ENCODE data around the gene SRGN.

The SRGN gene

GRCh38 chr10:69089638-69090599 is 2.0 kb downstream of the SRGN start:
- DNase-seq (ENCODE audit: low read depth in 1 of 2, low spot score in 1 of 2) = peak; percentile 27 to 37

GRCh38 chr10:69090685-69091084 is 2.8 kb downstream of the SRGN start:
- DNase-seq (ENCODE audit: low read depth in 1 of 2, low spot score in 1 of 2) = no peak

GRCh38 chr10:69091143-69091651 is 3.3 kb downstream of the SRGN start:
- no peak for DNase-seq (ENCODE audit: low read depth in 1 of 2, low spot score in 1 of 2)

GRCh38 chr10:69092959-69093850 is 5.3 kb downstream of the SRGN start:
- DNase-seq (ENCODE audit: low read depth in 1 of 2, low spot score in 1 of 2) = peak; percentile 19 to 60

- DNase-seq (ENCODE audit: low read depth in 1 of 2, low spot score in 1 of 2) = no peak
Observed at GRCh38 chr10:69093933-69094332, 6.0 kb downstream of the SRGN start.

- no peak for DNase-seq (ENCODE audit: low read depth in 1 of 2, low spot score in 1 of 2)
Observed at GRCh38 chr10:69096045-69096444, 8.1 kb downstream of the SRGN start.

- no peak for DNase-seq (ENCODE audit: low read depth in 1 of 2, low spot score in 1 of 2)
Observed at GRCh38 chr10:69097729-69098128, 9.8 kb downstream of the SRGN start.

- no peak for DNase-seq (ENCODE audit: low read depth in 1 of 2, low spot score in 1 of 2)
Observed at GRCh38 chr10:69100136-69100872, 12.4 kb downstream of the SRGN start.

GRCh38 chr10:69101451-69102095 is 13.7 kb downstream of the SRGN start:
- DNase-seq (ENCODE audit: low read depth in 1 of 2, low spot score in 1 of 2) = no peak

- no peak for DNase-seq (ENCODE audit: low read depth in 1 of 2, low spot score in 1 of 2)
Observed at GRCh38 chr10:69102440-69102839, 14.5 kb downstream of the SRGN start.

- no peak for DNase-seq (ENCODE audit: low read depth in 1 of 2, low spot score in 1 of 2)
Observed at GRCh38 chr10:69103784-69104183, 15.9 kb downstream of the SRGN start.

- no peak for DNase-seq (ENCODE audit: low read depth in 1 of 2, low spot score in 1 of 2)
Observed at GRCh38 chr10:69104994-69105790, 17.3 kb downstream of the SRGN start.

GRCh38 chr10:69107176-69107490 is 19.2 kb downstream of the SRGN start:
- DNase-seq (ENCODE audit: low read depth in 1 of 2, low spot score in 1 of 2) = no peak

- no peak for DNase-seq (ENCODE audit: low read depth in 1 of 2, low spot score in 1 of 2)
Observed at GRCh38 chr10:69107699-69108098, 19.8 kb downstream of the SRGN start.

- DNase-seq (ENCODE audit: low read depth in 1 of 2, low spot score in 1 of 2) = no peak
Observed at GRCh38 chr10:69119896-69120295, 32.0 kb downstream of the SRGN start.

- DNase-seq (ENCODE audit: low read depth in 1 of 2, low spot score in 1 of 2) = no peak
Observed at GRCh38 chr10:69123306-69123746, 35.4 kb downstream of the SRGN start.

- peak; percentile 98 to 99 for DNase-seq (ENCODE audit: low read depth in 1 of 2, low spot score in 1 of 2)
Observed at GRCh38 chr10:69123747-69124562, 36.1 kb downstream of the SRGN start, which contains the start of gene VPS26A. Gene VPS26A (plus strand): TSS chr10:69124178. CDS start chr10:69124278, 100 bp downstream.

GRCh38 chr10:69124563-69125268 is 36.8 kb downstream of the SRGN start:
- no peak for DNase-seq (ENCODE audit: low read depth in 1 of 2, low spot score in 1 of 2)
